Cardiac fibroblast (primary cell): ENCODE measurements around the gene CYB561D2.

Experiments
- DNase-seq, 2 donors: peaks; one replicate each; pipeline versions ENCODE4 v3.0.0 to v3.0.0-alpha.2; 2010; ENCODE audit warnings: low read depth in 2 of 2
- H3K4me3 ChIP-seq, 2 donors: replicated peaks in 1 of 2; 1 replicate in 1 of 2; 2 replicates in 1 of 2; pipeline ENCODE4 v1.5.1; 2011; ENCODE audit warnings: low read depth in 2 of 2, low read length in 2 of 2, mild to moderate bottlenecking in 2 of 2, moderate library complexity in 1 of 2
- CTCF ChIP-seq: IDR thresholded peaks from one replicate; pipeline ENCODE4 v1.5.1; 2011; ENCODE audit warnings: low read depth, mild to moderate bottlenecking, low read length, inconsistent platforms

Gene CYB561D2

GRCh38 chr3:50356553-50356952, 5.9 kb downstream of the CYB561D2 start:
- no peak for TF ChIP-seq CTCF
- H3K4me3 ChIP-seq = peak overlapping the region; percentile 88 to 94
- DNase-seq = peak; percentile 44 to 49

DNA sequence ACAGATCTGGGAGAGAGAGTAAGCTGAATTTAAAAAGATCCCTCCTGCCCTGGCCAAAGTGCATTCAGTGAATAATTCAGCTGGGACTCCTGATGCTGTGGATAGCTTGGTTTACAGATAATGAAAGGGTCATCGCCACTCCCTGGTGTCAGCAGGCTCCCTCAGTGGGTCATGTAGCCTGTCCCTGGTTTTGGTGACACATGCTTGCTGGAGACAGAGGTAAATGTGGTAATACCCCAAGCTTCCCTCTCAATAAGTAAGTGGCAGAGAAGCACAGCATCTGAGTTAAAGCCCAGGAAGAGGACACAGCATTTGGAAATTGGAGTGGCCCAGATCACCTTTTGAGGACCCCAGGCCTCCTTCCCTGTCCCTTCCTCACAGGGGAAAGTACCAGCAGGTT, 6.8 kb downstream of the CYB561D2 start:
- H3K4me3 ChIP-seq = peak overlapping the region; percentile 88 to 94
- no peak for DNase-seq
- TF ChIP-seq CTCF = no peak

DNA sequence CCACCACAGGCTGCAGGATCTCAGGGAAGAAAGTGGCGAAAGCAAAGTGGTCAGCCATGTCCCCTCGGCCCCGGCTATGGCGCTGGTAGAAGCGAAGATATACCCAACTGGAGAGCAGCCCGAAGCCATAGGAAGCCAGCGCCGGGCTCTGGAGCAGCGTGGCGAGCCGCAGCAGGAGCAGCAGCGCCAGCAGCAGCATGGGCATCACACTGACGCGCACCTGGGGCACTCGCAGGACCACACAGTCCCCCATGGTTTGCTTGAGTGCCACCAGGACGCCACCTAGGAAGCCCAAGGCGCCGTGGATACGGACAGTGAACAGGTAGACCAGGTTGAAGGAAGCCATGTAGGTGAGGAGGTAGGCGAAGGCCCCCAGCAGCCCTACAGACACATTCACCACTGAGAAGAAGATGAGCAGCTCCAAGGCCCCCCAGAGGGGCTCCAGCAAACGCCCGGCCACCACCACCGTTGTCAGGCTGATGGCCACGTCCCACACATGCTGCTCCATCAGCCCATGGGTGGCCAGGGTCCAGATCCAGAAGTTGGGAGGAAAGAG, 7.8 kb downstream of the CYB561D2 start:
- DNase-seq = no peak
- no peak for TF ChIP-seq CTCF
- peak overlapping the region; percentile 88 to 94 for H3K4me3 ChIP-seq

DNA sequence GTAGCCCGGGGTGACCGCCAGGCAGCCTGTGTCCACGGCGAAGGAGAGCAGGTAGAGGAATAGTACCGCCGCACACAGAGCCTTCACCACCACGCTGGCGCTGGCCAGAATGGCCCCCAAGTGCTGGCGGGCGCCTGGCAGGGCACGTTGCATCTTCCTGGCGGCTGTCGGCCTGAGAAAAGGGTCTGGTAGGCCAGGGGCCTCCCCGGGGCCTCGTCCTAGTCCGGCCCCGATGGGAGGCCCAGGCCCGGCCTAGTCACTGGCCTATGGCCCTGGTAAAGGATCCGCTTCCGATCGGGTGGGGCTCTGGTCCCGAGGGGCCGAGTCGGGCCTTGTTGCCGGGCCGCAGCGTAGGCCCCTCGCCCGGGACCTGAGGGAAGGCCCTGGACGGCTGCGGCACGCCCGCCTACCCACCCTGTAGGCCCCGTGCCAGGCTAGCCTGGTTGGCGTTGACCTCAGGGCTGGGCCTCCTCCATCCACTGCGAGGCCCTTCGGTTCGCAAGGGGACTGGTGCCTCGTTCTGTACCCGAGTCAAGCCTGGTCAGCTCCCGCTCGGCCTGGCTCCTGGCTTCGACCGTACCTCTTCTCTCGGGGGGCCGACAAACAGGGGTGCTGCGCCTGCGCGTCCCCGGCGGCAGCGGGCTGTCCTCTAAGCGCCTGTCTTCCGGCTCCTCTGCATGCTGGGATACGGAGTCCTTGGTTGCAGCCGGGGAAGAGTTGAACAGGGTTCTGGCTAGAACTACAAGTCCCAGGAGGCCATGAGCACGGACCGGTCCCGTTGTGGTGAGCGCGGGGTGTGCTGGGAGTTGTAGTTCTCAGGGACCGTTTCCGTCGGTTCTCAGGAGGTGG, 8.5 kb downstream of the CYB561D2 start, which contains the start of gene TMEM115:
TMEM115 (minus strand) TSS at position 611 of the 849 bp plus-strand sequence; CDS start at position 153, 458 bp downstream.
- TF ChIP-seq CTCF = no peak
- peak; percentile 99 for DNase-seq
- H3K4me3 ChIP-seq = peak within 1 kb of the TSS; percentile 88 to 94

DNA sequence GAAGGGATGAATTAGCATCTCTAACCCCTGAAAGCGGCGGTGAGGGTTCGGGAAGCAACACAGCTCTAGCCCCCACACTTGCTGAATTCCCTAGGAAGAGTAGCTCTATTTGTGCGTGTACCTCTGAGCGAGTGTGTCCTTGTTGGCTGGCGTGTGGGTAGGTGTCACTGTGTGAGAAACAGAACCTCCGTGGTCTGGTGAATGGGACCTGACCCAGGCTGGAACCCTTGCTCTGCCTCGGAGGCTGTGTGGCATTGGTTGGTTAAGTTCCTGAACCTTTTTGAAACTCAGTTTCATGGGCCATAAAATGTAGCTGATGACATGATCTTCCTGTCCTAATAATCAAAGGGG, 9.1 kb downstream of the CYB561D2 start:
- peak overlapping the region in 1 of 2 donors; percentile 94 for H3K4me3 ChIP-seq
- no peak for TF ChIP-seq CTCF

DNA sequence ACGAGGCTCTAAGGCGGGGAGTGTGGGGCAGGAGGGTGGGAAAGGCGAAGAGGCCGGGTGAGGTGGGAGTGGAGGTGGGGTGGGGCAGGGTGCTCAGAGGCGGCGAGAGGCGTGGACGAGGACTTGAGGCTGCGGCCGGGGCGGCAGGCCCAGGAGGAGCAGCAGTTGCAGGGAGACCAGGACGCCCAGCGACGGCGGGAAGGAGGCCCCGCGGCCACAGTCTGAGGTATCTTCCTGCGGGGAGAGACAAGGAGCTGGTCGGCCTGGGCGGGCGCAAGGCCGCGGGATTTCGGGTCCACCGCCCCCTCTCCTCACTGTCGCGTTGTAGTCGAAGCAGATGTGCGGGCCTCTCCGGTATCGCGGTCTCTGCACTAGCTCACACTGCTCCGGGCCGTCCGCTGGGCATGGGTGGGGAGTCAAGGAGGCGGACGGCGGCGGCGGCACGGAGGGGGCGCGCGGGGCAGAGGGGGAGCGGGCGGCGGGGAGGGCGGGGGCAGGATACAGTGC, 14.0 kb downstream of the CYB561D2 start:
- TF ChIP-seq CTCF = no peak
- peak overlapping the region; percentile 47 to 50 for H3K4me3 ChIP-seq
- DNase-seq = no peak

More for the DNA sequence above, 9.1 kb downstream of the CYB561D2 start:
- no peak for DNase-seq
